ENCODE data around the gene EGFLAM. TPM values are rescaled to one million over a fixed set of nuclear protein-coding genes. Genes with fewer than 3 reads are reported as not detected.

Gene EGFLAM
- total and polyA plus RNA-seq, 2 of the 4 experiments (the other 2 are of a cell fraction) = 0.77 to 1.1 TPM

GRCh38 chr5:38417658-38418017 lies 159.3 kb downstream of the EGFLAM start:
- no peaks in the 10 kb centered on the region for H4K20me1 ChIP-seq (ENCODE audit: insufficient read depth, low read length)
- WGBS, 2 experiments (ENCODE audit: extremely low coverage in 2 of 2, insufficient read length in 1 of 2) = no CpG with 5 or more reads among the region's 5 CpGs
- no peak overlapping the region for H4K91ac ChIP-seq (ENCODE audit: insufficient read depth, low read depth, low read length)
- H3K4me1 ChIP-seq (ENCODE audit: control insufficient read depth, insufficient read depth, low read length) = peaks cover 6% of the 10 kb centered on the region
- ChIA-PET CTCF (no interaction called here), POLR2A (ENCODE audit: unreplicated experiment) (no interaction called here)
- ATAC-seq (ENCODE audit: low read depth) (no peak), DNase-seq (no peak)
- H2AK9ac ChIP-seq (replicated peaks; ENCODE audit: low read depth, low read length, poor library complexity) = no peak overlapping the region
- no peak overlapping the region for H2BK120ac ChIP-seq (ENCODE audit: low read depth, low read length)
- H3K27me3 ChIP-seq (ENCODE audit: control insufficient read depth, insufficient read depth, low read length) = peaks cover 5% of the 10 kb centered on the region
- H3K4ac ChIP-seq (ENCODE audit: low read depth, low read length) = no peak overlapping the region
- no peak overlapping the region for H4K8ac ChIP-seq (ENCODE audit: low read depth in 2 of 2, low read length in 2 of 2)
- no peak overlapping the region; the same call in 1 of the 2 replicates for H3K14ac ChIP-seq (replicated peaks; ENCODE audit: low read depth, low read length)
- no peak overlapping the region for H3K18ac ChIP-seq (ENCODE audit: low read depth, low read length)
- H2AFZ ChIP-seq (replicated peaks; ENCODE audit: low read length, poor library complexity) = no peak overlapping the region
- no peak overlapping the region for H3K9ac ChIP-seq (ENCODE audit: low read depth, low read length)
- no peak overlapping the region for H2BK15ac ChIP-seq (ENCODE audit: low read depth, low read length)
- H2AK5ac ChIP-seq (ENCODE audit: low read depth, low read length) = no peak overlapping the region
- H3K23ac ChIP-seq (ENCODE audit: low read depth, low read length) = no peak overlapping the region
- no peak overlapping the region for H3K27ac ChIP-seq (ENCODE audit: insufficient read depth, low read length)
- no peaks in the 10 kb centered on the region for H3K9me3 ChIP-seq (ENCODE audit: control insufficient read depth, insufficient read depth, low read length)
- no peaks in the 10 kb centered on the region for H3K36me3 ChIP-seq (ENCODE audit: control insufficient read depth, insufficient read depth, low read length)
- dilution Hi-C loops (cut with HindIII; ENCODE audit: low sequenced_read_pairs, unreplicated experiment) = no loop called here
- no peak overlapping the region for H2BK5ac ChIP-seq (ENCODE audit: low read depth, low read length, poor library complexity, severe bottlenecking)
- H3K4me2 ChIP-seq (ENCODE audit: low read depth, low read length) = no peak overlapping the region
- H2BK20ac ChIP-seq (ENCODE audit: low read depth, low read length) = no peak overlapping the region
- BruUV-seq (replicated peaks) = no TSS peak
- intact Hi-C loops (cut with micrococcal nuclease) = no loop called here
- H3K9me1 ChIP-seq (ENCODE audit: insufficient read depth, low read length) = peaks cover 4% of the 10 kb centered on the region; the same call in 1 of the 2 replicates
- H3K4me3 ChIP-seq (ENCODE audit: insufficient read depth, low read depth, low read length) = no peak overlapping the region
- TF ChIP-seq POLR2A (IDR thresholded peaks at IDR 0.05; ENCODE audit: low read depth, low read length) = no peak
- H3K79me1 ChIP-seq (ENCODE audit: low read depth in 1 of 2, low read length in 2 of 2) = no peaks in the 10 kb centered on the region
- H3K56ac ChIP-seq (ENCODE audit: extremely low read depth, insufficient read depth, low read length) = no peak overlapping the region
- in situ Hi-C loops (cut with MboI; ENCODE audit: low sequenced_read_pairs) = no loop called here
- no peak overlapping the region for H4K5ac ChIP-seq (ENCODE audit: low read depth, low read length)

Data from IMR-90 (cell line).